ENCODE data around the gene GPR179.

GPR179 gene

GRCh38 chr17:38338053-38338452 is 5.7 kb downstream of the GPR179 start:
- Histone ChIP-seq H2AFZ (ENCODE audit: low read depth, low read length) (no peak overlapping the region), H3K36me3 (ENCODE audit: insufficient read depth, low read length) (no peaks in the 10 kb centered on the region), H3K4me1 (ENCODE audit: insufficient read depth, low read length) (peaks cover 7% of the 10 kb centered on the region), H3K4me3 (ENCODE audit: low read length) (no peak overlapping the region), H3K9me3 (ENCODE audit: low read length) (no peaks in the 10 kb centered on the region), H3K27me3 (ENCODE audit: insufficient read depth, low read length) (peaks cover 33% of the 10 kb centered on the region)

GRCh38 chr17:38336838-38337237 is 6.9 kb downstream of the GPR179 start:
- no peaks in the 10 kb centered on the region for H3K9me3 ChIP-seq (ENCODE audit: low read length)
- peaks cover 7% of the 10 kb centered on the region for H3K4me1 ChIP-seq (ENCODE audit: insufficient read depth, low read length)
- no peak overlapping the region for H3K4me3 ChIP-seq (ENCODE audit: low read length)
- no peaks in the 10 kb centered on the region for H3K36me3 ChIP-seq (ENCODE audit: insufficient read depth, low read length)
- no peak overlapping the region for H2AFZ ChIP-seq (ENCODE audit: low read depth, low read length)
- H3K27me3 ChIP-seq (ENCODE audit: insufficient read depth, low read length) = peaks cover 34% of the 10 kb centered on the region

- Histone ChIP-seq H3K4me3 (ENCODE audit: low read length) (no peak overlapping the region), H3K4me1 (ENCODE audit: insufficient read depth, low read length) (no peaks in the 10 kb centered on the region), H2AFZ (ENCODE audit: low read depth, low read length) (no peak overlapping the region), H3K36me3 (ENCODE audit: insufficient read depth, low read length) (no peaks in the 10 kb centered on the region), H3K27me3 (ENCODE audit: insufficient read depth, low read length) (peaks cover 34% of the 10 kb centered on the region), H3K9me3 (ENCODE audit: low read length) (no peaks in the 10 kb centered on the region)
Observed at GRCh38 chr17:38334480-38335364, 9.0 kb downstream of the GPR179 start.

GRCh38 chr17:38333635-38334295 is 10.0 kb downstream of the GPR179 start:
- no peak overlapping the region for H3K4me3 ChIP-seq (ENCODE audit: low read length)
- no peak overlapping the region for H2AFZ ChIP-seq (ENCODE audit: low read depth, low read length)
- H3K4me1 ChIP-seq (ENCODE audit: insufficient read depth, low read length) = no peaks in the 10 kb centered on the region
- peaks cover 34% of the 10 kb centered on the region for H3K27me3 ChIP-seq (ENCODE audit: insufficient read depth, low read length)
- no peaks in the 10 kb centered on the region for H3K9me3 ChIP-seq (ENCODE audit: low read length)
- H3K36me3 ChIP-seq (ENCODE audit: insufficient read depth, low read length) = no peaks in the 10 kb centered on the region

- H3K9me3 ChIP-seq (ENCODE audit: low read length) = no peaks in the 10 kb centered on the region
- H3K4me1 ChIP-seq (ENCODE audit: insufficient read depth, low read length) = no peaks in the 10 kb centered on the region
- no peaks in the 10 kb centered on the region for H3K36me3 ChIP-seq (ENCODE audit: insufficient read depth, low read length)
- H2AFZ ChIP-seq (ENCODE audit: low read depth, low read length) = no peak overlapping the region
- H3K4me3 ChIP-seq (ENCODE audit: low read length) = no peak overlapping the region
- H3K27me3 ChIP-seq (ENCODE audit: insufficient read depth, low read length) = peaks cover 31% of the 10 kb centered on the region
Observed at GRCh38 chr17:38332735-38333134, 11.0 kb downstream of the GPR179 start.

- no peaks in the 10 kb centered on the region for H3K36me3 ChIP-seq (ENCODE audit: insufficient read depth, low read length)
- peaks cover 17% of the 10 kb centered on the region for H3K27me3 ChIP-seq (ENCODE audit: insufficient read depth, low read length)
- H3K4me3 ChIP-seq (ENCODE audit: low read length) = no peak overlapping the region
- no peaks in the 10 kb centered on the region for H3K4me1 ChIP-seq (ENCODE audit: insufficient read depth, low read length)
- H3K9me3 ChIP-seq (ENCODE audit: low read length) = no peaks in the 10 kb centered on the region
- H2AFZ ChIP-seq (ENCODE audit: low read depth, low read length) = no peak overlapping the region
Observed at GRCh38 chr17:38330941-38331411, 12.8 kb downstream of the GPR179 start.

GRCh38 chr17:38329808-38330730 is 13.7 kb downstream of the GPR179 start:
- Histone ChIP-seq H3K36me3 (ENCODE audit: insufficient read depth, low read length) (no peaks in the 10 kb centered on the region), H3K9me3 (ENCODE audit: low read length) (no peaks in the 10 kb centered on the region), H3K4me1 (ENCODE audit: insufficient read depth, low read length) (peaks cover 5% of the 10 kb centered on the region), H3K27me3 (ENCODE audit: insufficient read depth, low read length) (peaks cover 13% of the 10 kb centered on the region), H2AFZ (ENCODE audit: low read depth, low read length) (no peak overlapping the region), H3K4me3 (ENCODE audit: low read length) (no peak overlapping the region)

- H2AFZ ChIP-seq (ENCODE audit: low read depth, low read length) = no peak overlapping the region
- no peaks in the 10 kb centered on the region for H3K9me3 ChIP-seq (ENCODE audit: low read length)
- H3K36me3 ChIP-seq (ENCODE audit: insufficient read depth, low read length) = no peaks in the 10 kb centered on the region
Observed at GRCh38 chr17:38329284-38329683, 14.5 kb downstream of the GPR179 start.

GRCh38 chr17:38328620-38329019 is 15.1 kb downstream of the GPR179 start:
- peaks cover 10% of the 10 kb centered on the region for H3K4me1 ChIP-seq (ENCODE audit: insufficient read depth, low read length)
- H3K27me3 ChIP-seq (ENCODE audit: insufficient read depth, low read length) = peaks cover 4% of the 10 kb centered on the region
- peaks cover 2% of the 10 kb centered on the region for H3K36me3 ChIP-seq (ENCODE audit: insufficient read depth, low read length)
- H3K9me3 ChIP-seq (ENCODE audit: low read length) = no peaks in the 10 kb centered on the region
- H2AFZ ChIP-seq (ENCODE audit: low read depth, low read length) = no peak overlapping the region
- H3K4me3 ChIP-seq (ENCODE audit: low read length) = no peak overlapping the region

More at GRCh38 chr17:38329284-38329683, 14.5 kb downstream of the GPR179 start:
- Histone ChIP-seq H3K27me3 (ENCODE audit: insufficient read depth, low read length) (peaks cover 7% of the 10 kb centered on the region), H3K4me3 (ENCODE audit: low read length) (no peak overlapping the region), H3K4me1 (ENCODE audit: insufficient read depth, low read length) (peaks cover 10% of the 10 kb centered on the region)

- H3K9me3 ChIP-seq (ENCODE audit: low read length) = no peaks in the 10 kb centered on the region
- peaks cover 10% of the 10 kb centered on the region for H3K4me1 ChIP-seq (ENCODE audit: insufficient read depth, low read length)
- H3K36me3 ChIP-seq (ENCODE audit: insufficient read depth, low read length) = peaks cover 7% of the 10 kb centered on the region
- H3K27me3 ChIP-seq (ENCODE audit: insufficient read depth, low read length) = peaks cover under 1% of the 10 kb centered on the region
- no peak overlapping the region for H2AFZ ChIP-seq (ENCODE audit: low read depth, low read length)
- H3K4me3 ChIP-seq (ENCODE audit: low read length) = no peak overlapping the region
Observed at GRCh38 chr17:38327936-38328335, 15.8 kb downstream of the GPR179 start.

- Histone ChIP-seq H3K27me3 (ENCODE audit: insufficient read depth, low read length) (no peaks in the 10 kb centered on the region), H3K4me1 (ENCODE audit: insufficient read depth, low read length) (peaks cover 10% of the 10 kb centered on the region), H2AFZ (ENCODE audit: low read depth, low read length) (no peak overlapping the region), H3K36me3 (ENCODE audit: insufficient read depth, low read length) (peaks cover 14% of the 10 kb centered on the region), H3K4me3 (ENCODE audit: low read length) (no peak overlapping the region), H3K9me3 (ENCODE audit: low read length) (no peaks in the 10 kb centered on the region)
Observed at GRCh38 chr17:38326996-38327792, 16.6 kb downstream of the GPR179 start.

GRCh38 chr17:38325221-38325851 is 18.4 kb downstream of the GPR179 start:
- H3K4me1 ChIP-seq (ENCODE audit: insufficient read depth, low read length) = peaks cover 10% of the 10 kb centered on the region
- peaks cover 20% of the 10 kb centered on the region for H3K36me3 ChIP-seq (ENCODE audit: insufficient read depth, low read length)
- no peak overlapping the region for H3K4me3 ChIP-seq (ENCODE audit: low read length)
- H3K9me3 ChIP-seq (ENCODE audit: low read length) = no peaks in the 10 kb centered on the region
- no peaks in the 10 kb centered on the region for H3K27me3 ChIP-seq (ENCODE audit: insufficient read depth, low read length)
- H2AFZ ChIP-seq (ENCODE audit: low read depth, low read length) = no peak overlapping the region
